22Rv1 (cell line): ENCODE results near the gene KIF18B.

Experiments used
- H3K27ac ChIP-seq: fragments of 450-650 bp; 2 replicates; pipeline ENCODE4 v1.5.1; 2017
- CTCF ChIP-seq: fragments of 450-650 bp; IDR thresholded peaks from 2 replicates; pipeline ENCODE4 v1.5.1; 2017; ENCODE audit warnings: mild to moderate bottlenecking
- ZFX ChIP-seq: fragments of 450-650 bp; IDR thresholded peaks from 2 replicates; pipeline ENCODE4 v1.6.1; 2017; ENCODE audit warnings: antibody characterized with exemption, borderline replicate concordance

The KIF18B gene

GRCh38 chr17:44920565-44920940 lies 27.0 kb downstream of the KIF18B start:
- TF ChIP-seq ZFX (no peak), CTCF (no peak)
- H3K27ac ChIP-seq, result no peak overlapping the region

- no peak overlapping the region for H3K27ac ChIP-seq
- peak; percentile 90 for TF ChIP-seq CTCF
- no peak for TF ChIP-seq ZFX
Measured at GRCh38 chr17:44919885-44920564, 27.5 kb downstream of the KIF18B start.

GRCh38 chr17:44919411-44919810 lies 28.2 kb downstream of the KIF18B start:
- TF ChIP-seq CTCF, result no peak
- TF ChIP-seq ZFX, result no peak
- no peak overlapping the region for H3K27ac ChIP-seq

- H3K27ac ChIP-seq, result no peak overlapping the region
Measured at GRCh38 chr17:44918006-44918405, 29.6 kb downstream of the KIF18B start.

GRCh38 chr17:44917456-44917855 lies 30.1 kb downstream of the KIF18B start:
- no peak overlapping the region for H3K27ac ChIP-seq
- TF ChIP-seq CTCF (no peak), ZFX (no peak)

More at GRCh38 chr17:44918006-44918405, 29.6 kb downstream of the KIF18B start:
- TF ChIP-seq ZFX (no peak), CTCF (no peak)

GRCh38 chr17:44916781-44917241 lies 30.8 kb downstream of the KIF18B start:
- no peak for TF ChIP-seq CTCF
- TF ChIP-seq ZFX, result no peak
- H3K27ac ChIP-seq, result no peak overlapping the region

- no peak overlapping the region for H3K27ac ChIP-seq
- TF ChIP-seq CTCF, result no peak
- TF ChIP-seq ZFX, result no peak
Measured at GRCh38 chr17:44915862-44916780, 31.5 kb downstream of the KIF18B start.
